ENCODE results near the gene HBZ. TPM values are rescaled to one million over a fixed set of nuclear protein-coding genes. Genes with fewer than 3 reads are reported as not detected.
"Not testable (repeated sequence)": the region's sequence is repeated elsewhere in the genome, so short reads cannot be mapped to it uniquely, and the experiment has no call there.

The HBZ gene
- total and polyA plus RNA-seq, 8 donors: 0.35 TPM; not detected in 7

- intact Hi-C loops (cut with DNase I): no loop called here
- ATAC-seq (no peak), DNase-seq (no peak), FAIRE-seq (no peak)
- no peak overlapping the region for H3K4me3 ChIP-seq
- TF ChIP-seq, protein P1, sequence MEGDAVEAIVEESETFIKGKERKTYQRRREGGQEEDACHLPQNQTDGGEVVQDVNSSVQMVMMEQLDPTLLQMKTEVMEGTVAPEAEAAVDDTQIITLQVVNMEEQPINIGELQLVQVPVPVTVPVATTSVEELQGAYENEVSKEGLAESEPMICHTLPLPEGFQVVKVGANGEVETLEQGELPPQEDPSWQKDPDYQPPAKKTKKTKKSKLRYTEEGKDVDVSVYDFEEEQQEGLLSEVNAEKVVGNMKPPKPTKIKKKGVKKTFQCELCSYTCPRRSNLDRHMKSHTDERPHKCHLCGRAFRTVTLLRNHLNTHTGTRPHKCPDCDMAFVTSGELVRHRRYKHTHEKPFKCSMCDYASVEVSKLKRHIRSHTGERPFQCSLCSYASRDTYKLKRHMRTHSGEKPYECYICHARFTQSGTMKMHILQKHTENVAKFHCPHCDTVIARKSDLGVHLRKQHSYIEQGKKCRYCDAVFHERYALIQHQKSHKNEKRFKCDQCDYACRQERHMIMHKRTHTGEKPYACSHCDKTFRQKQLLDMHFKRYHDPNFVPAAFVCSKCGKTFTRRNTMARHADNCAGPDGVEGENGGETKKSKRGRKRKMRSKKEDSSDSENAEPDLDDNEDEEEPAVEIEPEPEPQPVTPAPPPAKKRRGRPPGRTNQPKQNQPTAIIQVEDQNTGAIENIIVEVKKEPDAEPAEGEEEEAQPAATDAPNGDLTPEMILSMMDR (IDR thresholded peaks at IDR 0.05): no peak
- H3K4me1 ChIP-seq: peaks cover 0 to under 1% (median 0%) of the 10 kb centered on the region in 3 donors
- H3K27ac ChIP-seq: no peak overlapping the region
- WGBS, 2 donors: 29 to 37% methylated on average over 8 of the region's 8 CpGs
- H3K9me3 ChIP-seq: no peaks in the 10 kb centered on the region
- H3K27me3 ChIP-seq: peaks cover 3 to 38% (median 14%) of the 10 kb centered on the region in 4 donors
- H3K36me3 ChIP-seq: no peaks in the 10 kb centered on the region
Measured at GRCh38 chr16:175011-175949, 22.8 kb downstream of the HBZ start.

- ATAC-seq: not testable (repeated sequence)
Measured at GRCh38 chr16:176006-176405, 23.6 kb downstream of the HBZ start.

GRCh38 chr16:176477-177382 lies 24.3 kb downstream of the HBZ start, which contains the start of gene HBA1:
Gene HBA1, plus strand, starts transcription at chr16:176680. Its CDS starts 37 bp downstream, at chr16:176717.
- DNase-seq; H3K4me3 ChIP-seq; H3K9me3 ChIP-seq; intact Hi-C loops (cut with DNase I); ATAC-seq; H3K36me3 ChIP-seq; H3K27ac ChIP-seq; FAIRE-seq: not testable (repeated sequence)
- WGBS, 2 donors: 2 to 4% methylated on average over 13 to 41 of the region's 88 CpGs
- Histone ChIP-seq H3K27me3 (peaks cover 3 to 29% (median 12%) of the 10 kb centered on the region in 4 donors), H3K4me1 (peaks cover 10 to 14% (median 10%) of the 10 kb centered on the region in 3 donors)

More at GRCh38 chr16:176006-176405, 23.6 kb downstream of the HBZ start:
- H3K9me3 ChIP-seq; intact Hi-C loops (cut with DNase I); DNase-seq; H3K4me3 ChIP-seq; H3K27ac ChIP-seq; H3K36me3 ChIP-seq; H3K4me1 ChIP-seq; FAIRE-seq: not testable (repeated sequence)
- peaks cover 3 to 36% (median 14%) of the 10 kb centered on the region in 4 donors for H3K27me3 ChIP-seq
- WGBS, 2 donors: 1% methylated on average over 20 to 27 of the region's 39 CpGs

DNA sequence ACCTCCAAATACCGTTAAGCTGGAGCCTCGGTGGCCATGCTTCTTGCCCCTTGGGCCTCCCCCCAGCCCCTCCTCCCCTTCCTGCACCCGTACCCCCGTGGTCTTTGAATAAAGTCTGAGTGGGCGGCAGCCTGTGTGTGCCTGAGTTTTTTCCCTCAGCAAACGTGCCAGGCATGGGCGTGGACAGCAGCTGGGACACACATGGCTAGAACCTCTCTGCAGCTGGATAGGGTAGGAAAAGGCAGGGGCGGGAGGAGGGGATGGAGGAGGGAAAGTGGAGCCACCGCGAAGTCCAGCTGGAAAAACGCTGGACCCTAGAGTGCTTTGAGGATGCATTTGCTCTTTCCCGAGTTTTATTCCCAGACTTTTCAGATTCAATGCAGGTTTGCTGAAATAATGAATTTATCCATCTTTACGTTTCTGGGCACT lies 25.0 kb downstream of the HBZ start:
- H3K36me3 ChIP-seq: no peaks in the 10 kb centered on the region
- FAIRE-seq: no peak
- TF ChIP-seq, protein P1 (IDR thresholded peaks at IDR 0.05): no peak
- ATAC-seq: no peak
- peaks cover 3 to 28% (median 12%) of the 10 kb centered on the region in 4 donors for H3K27me3 ChIP-seq
- no peaks in the 10 kb centered on the region for H3K9me3 ChIP-seq
- no peak overlapping the region for H3K27ac ChIP-seq
- intact Hi-C loops (cut with DNase I): no loop called here
- 5 to 6% methylated on average over 13 of the region's 13 CpGs for WGBS, 2 donors
- H3K4me3 ChIP-seq: no peak overlapping the region
- H3K4me1 ChIP-seq: peaks cover 10 to 14% (median 10%) of the 10 kb centered on the region in 3 donors
- no peak for DNase-seq

DNA sequence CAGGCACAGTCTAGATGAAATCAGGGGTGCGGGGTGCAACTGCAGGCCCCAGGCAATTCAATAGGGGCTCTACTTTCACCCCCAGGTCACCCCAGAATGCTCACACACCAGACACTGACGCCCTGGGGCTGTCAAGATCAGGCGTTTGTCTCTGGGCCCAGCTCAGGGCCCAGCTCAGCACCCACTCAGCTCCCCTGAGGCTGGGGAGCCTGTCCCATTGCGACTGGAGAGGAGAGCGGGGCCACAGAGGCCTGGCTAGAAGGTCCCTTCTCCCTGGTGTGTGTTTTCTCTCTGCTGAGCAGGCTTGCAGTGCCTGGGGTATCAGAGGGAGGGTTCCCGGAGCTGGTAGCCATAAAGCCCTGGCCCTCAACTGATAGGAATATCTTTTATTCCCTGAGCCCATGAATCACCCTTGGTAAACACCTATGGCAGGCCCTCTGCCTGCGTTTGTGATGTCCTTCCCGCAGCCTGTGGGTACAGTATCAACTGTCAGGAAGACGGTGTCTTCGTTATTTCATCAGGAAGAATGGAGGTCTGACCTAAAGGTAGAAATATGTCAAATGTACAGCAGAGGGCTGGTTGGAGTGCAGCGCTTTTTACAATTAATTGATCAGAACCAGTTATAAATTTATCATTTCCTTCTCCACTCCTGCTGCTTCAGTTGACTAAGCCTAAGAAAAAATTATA lies 25.7 kb downstream of the HBZ start:
- 46 to 58% methylated on average over 11 of the region's 11 CpGs for WGBS, 2 donors
- ATAC-seq (no peak), DNase-seq (no peak), FAIRE-seq (no peak)
- Histone ChIP-seq H3K27ac (no peak overlapping the region), H3K27me3 (peaks cover 3 to 28% (median 12%) of the 10 kb centered on the region in 4 donors), H3K36me3 (no peaks in the 10 kb centered on the region), H3K9me3 (no peaks in the 10 kb centered on the region), H3K4me3 (no peak overlapping the region), H3K4me1 (peaks cover 10 to 14% (median 10%) of the 10 kb centered on the region in 3 donors)
- intact Hi-C loops (cut with DNase I): no loop called here
- TF ChIP-seq, protein P1 (IDR thresholded peaks at IDR 0.05): no peak
